B cell (primary cell): ENCODE data around the gene RND1. TPM values are rescaled to one million over a fixed set of nuclear protein-coding genes. Genes with fewer than 3 reads are reported as not detected.

Source experiments
- ATAC-seq: fragments of 200-7000 bp; cut with Tn5 transposase; one replicate; pipeline ENCODE4 v1.10.0; 2021; ENCODE audit warnings: low read depth, mild to moderate bottlenecking, moderate number of reproducible peaks, moderate library complexity
- CTCF ChIA-PET: fragments of 350-600 bp; sonication (Branson Sonifier 250); formaldehyde crosslinking; loops from one replicate; lab custom pipeline; 2021; ENCODE audit warnings: antibody characterized with exemption, inconsistent platforms; lab: Charles Lee
- POLR2A ChIA-PET: fragments of 350-600 bp; sonication (Branson Sonifier 250); formaldehyde crosslinking; loops from one replicate; lab custom pipeline; 2021; ENCODE audit warnings: antibody characterized with exemption; lab: Charles Lee
- DNase-seq: peaks from one replicate; pipeline ENCODE4 v3.0.0; 2013
- H2AFZ ChIP-seq: 2 replicates; pipeline ENCODE4 v1.6.1; 2012; ENCODE audit warnings: mild to moderate bottlenecking, low read depth, low read length; ENCODE audit not compliant: insufficient read depth, poor library complexity, severe bottlenecking
- H3K27ac ChIP-seq, 2 donors: 1 replicate in 1 of 2; 2 replicates in 1 of 2; pipeline ENCODE4 v1.5.1; 2012 to 2013; ENCODE audit warnings: low read length in 2 of 2, mild to moderate bottlenecking in 2 of 2, moderate library complexity in 1 of 2
- H3K27me3 ChIP-seq, 4 experiments: fragments of 200-600 bp in 1 of 4; sonication (generic) in 1 of 4; replicated peaks in 1 of 4; 1 replicate in 2 of 4; 2 replicates in 2 of 4; pipeline versions ENCODE4 v1.6.1 to v1.7.0; 2013 to 2016; ENCODE audit warnings: low read length in 3 of 4, mild to moderate bottlenecking in 2 of 4, mixed read lengths in 1 of 4, moderate library complexity in 1 of 4; ENCODE audit not compliant: insufficient read depth in 4 of 4, control insufficient read depth in 3 of 4; ENCODE audit errors: control extremely low read depth in 1 of 4
- H3K36me3 ChIP-seq, 2 experiments: replicated peaks in 1 of 2; 1 replicate in 1 of 2; 2 replicates in 1 of 2; pipeline versions ENCODE4 v1.6.1 to v1.7.1; 2013; ENCODE audit warnings: low read length in 1 of 2; ENCODE audit not compliant: insufficient read depth in 2 of 2, control insufficient read depth in 1 of 2; ENCODE audit errors: control extremely low read depth in 1 of 2, extremely low read depth in 1 of 2
- H3K4me1 ChIP-seq, 2 donors: fragments of 200-600 bp in 1 of 2; sonication (generic) in 1 of 2; 1 replicate in 1 of 2; 2 replicates in 1 of 2; pipeline versions ENCODE4 v1.5.1 to v1.6.1; 2013 to 2017; ENCODE audit warnings: low read length in 2 of 2; ENCODE audit not compliant: control insufficient read depth in 2 of 2, insufficient read depth in 2 of 2
- H3K4me2 ChIP-seq: replicated peaks from 2 replicates; pipeline ENCODE3; 2012; ENCODE audit warnings: mild to moderate bottlenecking, low read depth, low read length; ENCODE audit not compliant: poor library complexity, severe bottlenecking
- H3K4me3 ChIP-seq, 5 experiments: fragments of 200-600 bp in 1 of 5; sonication (generic) in 1 of 5; 1 replicate in 3 of 5; 2 replicates in 2 of 5; pipeline versions ENCODE4 v1.5.1 to v1.7.0; 2011 to 2016; ENCODE audit warnings: low read length in 4 of 5, mild to moderate bottlenecking in 4 of 5, low read depth in 2 of 5, control low read depth in 1 of 5, moderate library complexity in 1 of 5; ENCODE audit not compliant: insufficient read depth in 1 of 5; ENCODE audit errors: control extremely low read depth in 1 of 5, extremely low read depth in 1 of 5
- H3K79me2 ChIP-seq: fragments of 200-600 bp; sonication (generic); one replicate; pipeline ENCODE4 v1.6.0; 2016; ENCODE audit warnings: low read length; ENCODE audit not compliant: control insufficient read depth, insufficient read depth
- H3K9ac ChIP-seq: fragments of 200-600 bp; sonication (generic); 2 replicates; pipeline ENCODE4 v1.6.1; 2017; ENCODE audit warnings: mild to moderate bottlenecking, low read length, moderate library complexity
- H3K9me3 ChIP-seq, 3 donors: one replicate each; pipeline versions ENCODE4 v1.6.1 to v1.7.1; 2013; ENCODE audit warnings: low read length in 2 of 3; ENCODE audit not compliant: control insufficient read depth in 2 of 3, insufficient read depth in 1 of 3; ENCODE audit errors: control extremely low read depth in 1 of 3
- H4K20me1 ChIP-seq: 2 replicates; pipeline ENCODE4 v1.6.0; 2012; ENCODE audit warnings: mild to moderate bottlenecking, low read length; ENCODE audit not compliant: insufficient read depth, control insufficient read depth, poor library complexity, severe bottlenecking
- H3K27ac Mint-ChIP-seq: one replicate; pipeline ENCODE4 v1.8.0; 2021; ENCODE audit warnings: mixed read lengths
- H3K27me3 Mint-ChIP-seq: one replicate; pipeline ENCODE4 v1.8.0; 2021; ENCODE audit warnings: mixed read lengths
- H3K4me1 Mint-ChIP-seq: one replicate; pipeline ENCODE4 v1.8.0; 2021; ENCODE audit warnings: mixed read lengths
- H3K4me3 Mint-ChIP-seq: one replicate; pipeline ENCODE4 v1.8.0; 2021; ENCODE audit warnings: mixed read lengths
- H3K9me3 Mint-ChIP-seq: one replicate; pipeline ENCODE4 v1.8.0; 2022; ENCODE audit warnings: mixed read lengths; ENCODE audit not compliant: insufficient read depth
- EZH2 ChIP-seq: IDR thresholded peaks from 2 replicates; pipeline ENCODE4 v1.6.1; 2012; ENCODE audit warnings: borderline replicate concordance, low read depth, mild to moderate bottlenecking, moderate library complexity, low read length; ENCODE audit not compliant: insufficient read depth, poor library complexity, severe bottlenecking
- WGBS: methylation state at CpG from one replicate; pipeline ENCODE4 v1.1.5; 2013; ENCODE audit warnings: missing lambda C conversion rate; ENCODE audit not compliant: insufficient coverage; 5-methylcytosine and 5-hydroxymethylcytosine counted together
- intact Hi-C: fragments of 100-400 bp; cut with micrococcal nuclease; formaldehyde crosslinking; loops from one replicate; pipeline ENCODE4 v1.10.0; 2022
- polyA plus RNA-seq: library from polyadenylated mRNA; depleted of rRNA; stranded (reverse); fragments of >200 nt; gene quantifications from 2 replicates; pipeline ENCODE4 v1.2.3, GENCODE V29; 2012
- total RNA-seq, 2 donors: library from RNA; stranded (reverse); fragments of 120-200 nt in 1 of 2; gene quantifications; 1 replicate in 1 of 2; 2 replicates in 1 of 2; pipeline versions ENCODE4 v1.2.3 to v1.2.4, GENCODE V29; 2013 to 2022
- TF ChIP-seq, protein P1 (sequence below): fragments of 200-600 bp; IDR thresholded peaks from one replicate; pipeline ENCODE4 v1.8.0; 2022; ENCODE audit warnings: antibody characterized with exemption, mild to moderate bottlenecking

RND1 gene
- total and polyA plus RNA-seq, 2 donors (not counting 1 experiment from before 2014, with no cell fraction given), result 7.3 to 19.5 TPM

DNA sequence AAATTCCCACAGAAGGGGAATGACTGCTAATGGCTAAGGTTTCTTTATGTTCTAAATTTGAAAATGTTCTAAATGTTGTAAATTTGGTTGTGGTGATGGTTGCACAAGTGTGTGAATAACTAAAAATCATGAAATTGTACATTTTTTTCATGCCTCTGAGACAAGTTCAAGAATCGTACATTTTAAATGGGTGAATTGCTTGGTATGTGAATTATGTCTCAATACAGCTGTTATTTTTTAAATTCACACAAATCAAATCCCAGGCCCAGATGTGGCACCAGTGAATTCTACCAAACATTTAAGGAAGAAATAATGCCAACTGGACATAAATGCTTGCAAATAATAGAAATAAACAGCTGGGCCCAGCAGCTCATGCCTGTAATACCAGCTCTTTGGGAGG, 28.6 kb upstream of the RND1 start:
- Mint-ChIP-seq H3K9me3 (no peaks in the 10 kb centered on the region), H3K4me1 (peaks cover 5% of the 10 kb centered on the region), H3K27me3 (peaks cover 17% of the 10 kb centered on the region), H3K27ac (no peak overlapping the region), H3K4me3 (no peak overlapping the region)
- peaks cover 8% of the 10 kb centered on the region in 2 donors for H3K4me1 ChIP-seq
- H3K27me3 ChIP-seq, result peaks cover 0 to 18% (median 7%) of the 10 kb centered on the region in 4 experiments
- ATAC-seq (no peak), DNase-seq (no peak)
- ChIA-PET CTCF (interaction anchor here (0.7 to 2.6 kb wide), 4 partner anchors 17 to 42 kb away, joined by 3 to 15 read pairs (median 4); partner anchors contain the start of gene DDX23), POLR2A (no interaction called here)
- no peak overlapping the region for H3K4me2 ChIP-seq
- no peak overlapping the region for H3K9ac ChIP-seq
- H3K27ac ChIP-seq, result no peak overlapping the region
- H4K20me1 ChIP-seq, result no peaks in the 10 kb centered on the region
- H3K9me3 ChIP-seq, result no peaks in the 10 kb centered on the region
- H3K79me2 ChIP-seq, result no peaks in the 10 kb centered on the region
- H3K36me3 ChIP-seq, result no peaks in the 10 kb centered on the region
- TF ChIP-seq, protein P1, sequence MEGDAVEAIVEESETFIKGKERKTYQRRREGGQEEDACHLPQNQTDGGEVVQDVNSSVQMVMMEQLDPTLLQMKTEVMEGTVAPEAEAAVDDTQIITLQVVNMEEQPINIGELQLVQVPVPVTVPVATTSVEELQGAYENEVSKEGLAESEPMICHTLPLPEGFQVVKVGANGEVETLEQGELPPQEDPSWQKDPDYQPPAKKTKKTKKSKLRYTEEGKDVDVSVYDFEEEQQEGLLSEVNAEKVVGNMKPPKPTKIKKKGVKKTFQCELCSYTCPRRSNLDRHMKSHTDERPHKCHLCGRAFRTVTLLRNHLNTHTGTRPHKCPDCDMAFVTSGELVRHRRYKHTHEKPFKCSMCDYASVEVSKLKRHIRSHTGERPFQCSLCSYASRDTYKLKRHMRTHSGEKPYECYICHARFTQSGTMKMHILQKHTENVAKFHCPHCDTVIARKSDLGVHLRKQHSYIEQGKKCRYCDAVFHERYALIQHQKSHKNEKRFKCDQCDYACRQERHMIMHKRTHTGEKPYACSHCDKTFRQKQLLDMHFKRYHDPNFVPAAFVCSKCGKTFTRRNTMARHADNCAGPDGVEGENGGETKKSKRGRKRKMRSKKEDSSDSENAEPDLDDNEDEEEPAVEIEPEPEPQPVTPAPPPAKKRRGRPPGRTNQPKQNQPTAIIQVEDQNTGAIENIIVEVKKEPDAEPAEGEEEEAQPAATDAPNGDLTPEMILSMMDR, result no peak
- H3K4me3 ChIP-seq, result no peak overlapping the region
- no CpG with 5 or more reads among the region's 1 CpG for whole genome bisulfite sequencing
- intact Hi-C loops, result loop anchor here (5.0 kb wide), 1 partner anchor 142 kb away; no protein-coding TSS in a partner anchor
- H2AFZ ChIP-seq, result no peak overlapping the region

DNA sequence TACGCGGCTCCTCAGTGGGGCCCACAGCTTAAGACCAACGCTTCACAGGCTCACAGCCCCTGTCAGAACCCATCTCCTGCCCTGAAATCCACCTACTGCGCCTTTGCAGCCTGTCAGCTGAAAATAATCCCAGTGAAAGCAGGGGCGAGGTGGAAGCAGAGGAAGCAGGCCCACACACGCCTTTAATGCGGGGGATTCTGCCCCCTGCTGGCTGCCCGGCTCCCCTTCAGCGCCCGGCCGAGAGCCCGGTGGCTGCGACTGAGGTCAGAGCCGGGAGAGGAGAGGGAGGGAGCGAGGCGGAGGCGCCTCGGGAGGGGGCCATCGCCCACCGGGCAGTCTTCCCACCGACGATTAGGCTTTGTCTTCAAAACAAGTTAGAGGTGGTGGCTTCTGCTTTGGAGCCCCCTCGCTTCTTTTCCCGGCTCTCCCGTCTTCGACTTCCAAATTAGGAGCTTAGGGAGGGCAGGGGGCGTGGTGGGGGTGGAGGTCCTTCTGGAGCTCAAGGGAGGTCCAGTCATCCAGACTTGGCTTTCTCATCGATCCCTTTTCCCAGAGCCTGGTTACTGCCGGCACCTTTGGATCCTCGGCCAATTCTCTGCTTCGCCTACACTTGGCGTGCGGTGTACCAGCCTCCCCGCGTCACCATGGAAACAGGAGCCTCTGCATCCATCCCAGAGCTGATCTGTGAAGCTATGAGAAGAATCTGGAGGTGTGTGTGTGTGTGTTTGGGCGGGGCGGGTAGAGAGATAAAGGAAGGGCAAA, 25.2 kb upstream of the RND1 start:
- H3K4me3 ChIP-seq, result peak overlapping the region in 1 of 5 experiments; percentile 33
- H3K4me1 ChIP-seq, result peaks cover 8% of the 10 kb centered on the region in 2 donors
- 11% methylated on average over 34 of the region's 37 CpGs for WGBS
- Mint-ChIP-seq H3K4me3 (no peak overlapping the region), H3K9me3 (no peaks in the 10 kb centered on the region), H3K27ac (peak overlapping the region; percentile 32), H3K27me3 (peaks cover 13% of the 10 kb centered on the region), H3K4me1 (peaks cover 5% of the 10 kb centered on the region)
- POLR2A ChIA-PET, result interaction anchor here (2.2 kb wide), 1 partner anchor 38 kb away, joined by 8 read pairs; the partner anchor contains the start of gene DDX23
- ATAC-seq (peak; percentile 97), DNase-seq (peak; percentile 82)
- no peaks in the 10 kb centered on the region for H4K20me1 ChIP-seq
- no peaks in the 10 kb centered on the region for H3K9me3 ChIP-seq
- peak overlapping the region; percentile 9 for H3K9ac ChIP-seq
- CTCF ChIA-PET, result interaction anchor here (0.6 to 5.9 kb wide), 25 partner anchors 10 to 139 kb away, joined by 3 to 303 read pairs (median 5); partner anchors contain the start of genes DDX23, FKBP11, RND1 and WNT1
- no peak for TF ChIP-seq EZH2
- TF ChIP-seq, protein P1, result peak; percentile 95
- peak overlapping the region; percentile 74 for H3K4me2 ChIP-seq
- H3K36me3 ChIP-seq, result no peaks in the 10 kb centered on the region
- peaks cover 0 to 18% (median 7%) of the 10 kb centered on the region in 4 experiments for H3K27me3 ChIP-seq
- H2AFZ ChIP-seq, result peak overlapping the region; percentile 82
- intact Hi-C loops, result loop anchor here (1.0 to 5.0 kb wide), 2 partner anchors 77 to 139 kb away; no protein-coding TSS in a partner anchor
- no peaks in the 10 kb centered on the region for H3K79me2 ChIP-seq
- no peak overlapping the region for H3K27ac ChIP-seq
